ENCODE data around the gene SYCN.

The SYCN gene

DNA sequence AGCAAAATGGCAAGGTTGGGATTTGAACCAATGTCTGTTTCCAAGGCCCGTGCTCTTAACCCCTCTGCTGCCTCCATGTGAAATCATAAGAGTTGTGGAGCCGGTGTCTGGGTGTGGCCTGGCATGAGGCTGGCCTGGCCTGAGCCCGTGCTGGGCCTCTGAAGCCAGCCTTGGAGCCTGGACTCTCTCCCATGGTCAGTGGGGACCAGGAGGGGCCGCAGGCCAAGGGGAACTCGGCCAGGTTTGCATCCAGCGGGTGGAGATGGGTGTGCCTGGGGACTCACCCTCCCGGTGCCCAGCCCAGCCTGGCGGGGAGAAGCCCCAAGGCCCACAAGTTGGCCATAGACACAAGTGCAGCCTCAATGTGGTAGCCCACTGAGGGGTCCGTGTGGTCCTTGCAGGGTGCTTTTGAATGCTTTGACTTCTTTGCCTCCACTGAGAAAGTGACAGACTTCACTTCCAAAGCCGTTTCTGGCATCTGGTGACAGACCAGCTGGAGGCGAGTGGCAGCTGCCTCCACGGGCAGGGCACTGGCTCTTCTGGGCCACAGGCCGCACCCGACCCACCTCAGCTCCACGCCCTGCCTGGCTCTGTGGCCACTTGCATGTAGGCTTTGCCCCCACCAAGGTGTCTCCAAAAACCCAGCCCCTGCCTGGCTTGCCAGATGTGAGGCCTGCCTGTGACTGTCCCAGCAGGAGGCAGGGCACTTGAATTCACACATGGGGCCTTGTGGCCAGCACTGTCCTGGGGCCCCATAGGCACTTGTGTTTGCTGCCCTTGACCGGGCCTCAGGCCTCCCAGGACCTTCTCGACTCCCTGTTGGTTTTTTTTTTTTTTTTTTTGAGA, 33.5 kb downstream of the SYCN start:
- TF ChIP-seq CTCF (IDR thresholded peaks at IDR 0.05; ENCODE audit: low read depth, low read length, missing control alignments): no peak
- no peak overlapping the region for H3K4me3 ChIP-seq (replicated peaks; ENCODE audit: low read depth, low read length)
- DNase-seq (ENCODE audit: extremely low read depth, low read depth): no peak

DNA sequence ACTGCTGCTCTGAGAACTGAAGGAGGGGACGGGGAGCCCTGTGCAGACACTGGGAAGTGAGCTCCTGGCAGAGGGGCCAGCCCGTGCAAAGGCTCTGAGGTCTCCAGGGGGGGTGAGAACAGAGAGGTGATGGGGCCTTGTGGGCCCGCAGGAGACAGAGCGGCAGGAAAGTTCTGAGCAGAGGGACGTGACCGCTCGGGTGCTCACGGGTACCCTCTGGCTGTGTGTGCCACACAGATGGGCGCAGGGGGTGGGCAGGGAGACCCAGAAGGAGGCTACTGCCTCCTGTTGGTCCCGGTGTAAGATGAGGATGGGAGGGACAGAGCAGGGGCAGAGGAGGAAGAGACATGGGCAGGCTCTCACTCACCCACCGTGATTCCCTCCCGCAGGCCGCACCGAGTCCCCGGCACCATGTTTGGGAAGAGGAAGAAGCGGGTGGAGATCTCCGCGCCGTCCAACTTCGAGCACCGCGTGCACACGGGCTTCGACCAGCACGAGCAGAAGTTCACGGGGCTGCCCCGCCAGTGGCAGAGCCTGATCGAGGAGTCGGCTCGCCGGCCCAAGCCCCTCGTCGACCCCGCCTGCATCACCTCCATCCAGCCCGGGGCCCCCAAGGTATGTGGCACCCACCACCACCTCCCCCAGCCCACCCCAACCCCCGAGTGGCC, 34.8 kb downstream of the SYCN start:
- DNase-seq (ENCODE audit: extremely low read depth, low read depth): no peak
- no peak overlapping the region for H3K4me3 ChIP-seq (replicated peaks; ENCODE audit: low read depth, low read length)
- TF ChIP-seq CTCF (IDR thresholded peaks at IDR 0.05; ENCODE audit: low read depth, low read length, missing control alignments): no peak

- H3K4me3 ChIP-seq (replicated peaks; ENCODE audit: low read depth, low read length): no peak overlapping the region
- no peak for DNase-seq (ENCODE audit: extremely low read depth, low read depth)
- TF ChIP-seq CTCF (IDR thresholded peaks at IDR 0.05; ENCODE audit: low read depth, low read length, missing control alignments): no peak
Observed at GRCh38 chr19:39168258-39169142, 35.6 kb downstream of the SYCN start.

DNA sequence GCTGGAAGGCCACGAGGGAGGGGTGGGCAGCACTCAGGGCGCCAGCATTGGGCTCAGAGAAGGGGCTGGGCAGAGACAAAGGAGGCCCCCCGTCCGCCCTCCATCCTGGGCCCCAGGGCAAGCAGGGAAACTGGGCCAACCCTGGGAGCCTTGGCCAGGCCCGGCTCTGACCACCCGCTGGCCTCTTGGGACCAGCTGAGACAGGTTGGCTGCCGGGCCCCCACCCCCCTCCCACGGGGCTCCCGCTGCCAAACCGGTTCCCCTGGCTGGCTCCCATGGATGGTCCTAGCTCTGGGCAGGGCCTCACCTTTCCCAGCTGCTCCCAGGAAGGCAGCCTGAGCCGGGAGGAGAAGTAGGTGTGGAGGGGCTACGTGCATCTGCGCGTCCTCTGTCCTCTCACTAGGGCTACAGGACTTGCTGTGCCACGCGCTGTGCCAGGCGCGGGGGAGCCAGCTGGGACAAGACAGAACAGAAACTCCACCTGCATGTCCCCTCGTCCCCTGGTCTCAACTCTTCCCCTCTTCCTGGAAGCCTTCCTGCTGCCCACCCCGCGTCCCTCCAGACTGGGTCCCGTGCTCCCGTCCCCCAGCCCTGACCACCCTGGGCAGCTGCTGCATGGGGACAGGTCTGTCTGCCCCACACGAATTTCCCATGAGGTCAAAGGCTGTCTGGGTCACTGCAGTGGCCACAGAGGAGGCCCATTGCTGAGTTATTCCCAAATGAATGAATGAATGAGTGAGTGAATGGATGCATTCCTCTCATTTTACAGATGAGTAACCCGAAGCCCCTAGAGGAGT, 36.4 kb downstream of the SYCN start:
- no peak for DNase-seq (ENCODE audit: extremely low read depth, low read depth)
- TF ChIP-seq CTCF (IDR thresholded peaks at IDR 0.05; ENCODE audit: low read depth, low read length, missing control alignments): no peak
- no peak overlapping the region for H3K4me3 ChIP-seq (replicated peaks; ENCODE audit: low read depth, low read length)

DNA sequence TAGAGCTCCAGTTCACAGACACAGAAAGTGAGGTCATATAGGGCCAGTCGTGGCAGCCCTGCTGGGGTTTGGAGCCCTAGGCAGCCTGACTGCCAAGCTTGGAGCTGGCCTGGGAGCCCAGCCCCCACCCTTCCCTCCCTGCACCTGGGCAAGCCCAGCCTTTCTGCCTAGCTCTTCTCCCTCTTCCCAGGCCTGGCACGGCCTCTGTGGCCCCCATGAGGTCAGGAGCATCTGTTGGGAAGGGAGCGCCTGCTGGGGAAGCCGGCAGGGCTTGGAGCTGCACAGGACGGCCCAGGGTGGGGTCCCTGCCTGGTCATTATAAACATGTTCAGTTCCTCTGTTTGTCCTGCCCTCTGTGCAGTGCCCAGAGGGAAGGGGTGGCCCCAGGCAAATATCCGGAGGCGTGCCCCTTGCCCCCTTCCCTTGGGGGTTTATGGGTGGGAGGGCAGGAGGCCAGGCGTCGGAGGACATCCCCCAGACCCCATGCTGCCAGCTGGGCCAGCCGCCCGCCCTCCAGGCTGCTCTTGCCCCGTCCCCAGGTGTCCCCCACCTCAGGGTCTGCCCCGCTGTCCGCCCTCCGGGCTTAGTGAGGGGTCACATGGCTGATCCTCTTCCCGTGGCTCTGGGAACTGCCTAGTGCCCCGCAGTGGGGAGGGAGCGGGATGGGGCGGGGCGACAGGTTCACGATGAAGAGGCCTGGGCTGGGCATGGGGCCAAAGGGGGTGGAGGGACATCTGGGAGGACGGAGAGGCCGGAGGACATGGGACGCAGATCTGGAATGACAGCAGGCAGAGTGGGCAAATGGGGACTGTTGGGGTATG, 37.3 kb downstream of the SYCN start:
- no peak for TF ChIP-seq CTCF (IDR thresholded peaks at IDR 0.05; ENCODE audit: low read depth, low read length, missing control alignments)
- no peak overlapping the region for H3K4me3 ChIP-seq (replicated peaks; ENCODE audit: low read depth, low read length)
- no peak for DNase-seq (ENCODE audit: extremely low read depth, low read depth)
